ENCODE measurements around the gene PDZD4.

PDZD4 gene

GRCh38 chrX:153773741-153774575 lies 56.4 kb downstream of the PDZD4 start:
- DNase-seq (ENCODE audit: low read depth in 2 of 3, low spot score in 2 of 3), result no peak

- no peak for DNase-seq (ENCODE audit: low read depth in 2 of 3, low spot score in 2 of 3)
Measured at GRCh38 chrX:153773218-153773611, 57.1 kb downstream of the PDZD4 start.

GRCh38 chrX:153772316-153773217 lies 57.8 kb downstream of the PDZD4 start:
- no peak for DNase-seq (ENCODE audit: low read depth in 2 of 3, low spot score in 2 of 3)

- no peak for DNase-seq (ENCODE audit: low read depth in 2 of 3, low spot score in 2 of 3)
Measured at GRCh38 chrX:153771415-153772315, 58.7 kb downstream of the PDZD4 start.

GRCh38 chrX:153770601-153771414 lies 59.5 kb downstream of the PDZD4 start:
- no peak for DNase-seq (ENCODE audit: low read depth in 2 of 3, low spot score in 2 of 3)

- no peak for DNase-seq (ENCODE audit: low read depth in 2 of 3, low spot score in 2 of 3)
Measured at GRCh38 chrX:153769865-153770600, 60.3 kb downstream of the PDZD4 start.

GRCh38 chrX:153769158-153769864 lies 61.0 kb downstream of the PDZD4 start:
- no peak for DNase-seq (ENCODE audit: low read depth in 2 of 3, low spot score in 2 of 3)

- DNase-seq (ENCODE audit: low read depth in 2 of 3, low spot score in 2 of 3), result no peak
Measured at GRCh38 chrX:153768311-153769157, 61.8 kb downstream of the PDZD4 start.

- DNase-seq (ENCODE audit: low read depth in 2 of 3, low spot score in 2 of 3), result no peak
Measured at GRCh38 chrX:153767674-153768055, 62.7 kb downstream of the PDZD4 start.

- no peak for DNase-seq (ENCODE audit: low read depth in 2 of 3, low spot score in 2 of 3)
Measured at GRCh38 chrX:153766871-153767673, 63.3 kb downstream of the PDZD4 start.

- no peak for DNase-seq (ENCODE audit: low read depth in 2 of 3, low spot score in 2 of 3)
Measured at GRCh38 chrX:153766098-153766817, 64.1 kb downstream of the PDZD4 start.

GRCh38 chrX:153765138-153766079 lies 64.9 kb downstream of the PDZD4 start:
- DNase-seq (ENCODE audit: low read depth in 2 of 3, low spot score in 2 of 3), result no peak

- DNase-seq (ENCODE audit: low read depth in 2 of 3, low spot score in 2 of 3), result no peak
Measured at GRCh38 chrX:153764786-153765137, 65.6 kb downstream of the PDZD4 start.

GRCh38 chrX:153763989-153764755 lies 66.2 kb downstream of the PDZD4 start, which contains the start of gene PLXNB3:
Gene PLXNB3 (plus strand): TSS chrX:153764249. CDS start chrX:153765536, 1,287 bp downstream.
- DNase-seq (ENCODE audit: low read depth in 2 of 3, low spot score in 2 of 3), result peak; percentile 28 to 74 (median 42)
